Keratinocyte (primary cell): Measurements from ENCODE around the gene AARS2.

Experiments
- EZH2 ChIP-seq: IDR thresholded peaks from one replicate; pipeline ENCODE4 v1.6.1; 2012; ENCODE audit warnings: inconsistent platforms, mild to moderate bottlenecking, low read length, moderate library complexity
- TF ChIP-seq, protein P1 (sequence below), 3 experiments: IDR thresholded peaks in 1 of 3; conservative IDR thresholded peaks in 1 of 3; optimal IDR thresholded peaks in 1 of 3; 2 replicates in 2 of 3; 3 replicates in 1 of 3; pipeline versions ENCODE3 to v1.5.1; 2011; ENCODE audit warnings: low read length in 3 of 3, mild to moderate bottlenecking in 3 of 3, moderate library complexity in 2 of 3, control low read depth in 1 of 3, inconsistent platforms in 1 of 3; ENCODE audit not compliant: insufficient read depth in 2 of 3; ENCODE audit errors: extremely low read depth in 1 of 3

GRCh38 chr6:44301106-44301505, 12.0 kb downstream of the AARS2 start:
- TF ChIP-seq, protein P1, sequence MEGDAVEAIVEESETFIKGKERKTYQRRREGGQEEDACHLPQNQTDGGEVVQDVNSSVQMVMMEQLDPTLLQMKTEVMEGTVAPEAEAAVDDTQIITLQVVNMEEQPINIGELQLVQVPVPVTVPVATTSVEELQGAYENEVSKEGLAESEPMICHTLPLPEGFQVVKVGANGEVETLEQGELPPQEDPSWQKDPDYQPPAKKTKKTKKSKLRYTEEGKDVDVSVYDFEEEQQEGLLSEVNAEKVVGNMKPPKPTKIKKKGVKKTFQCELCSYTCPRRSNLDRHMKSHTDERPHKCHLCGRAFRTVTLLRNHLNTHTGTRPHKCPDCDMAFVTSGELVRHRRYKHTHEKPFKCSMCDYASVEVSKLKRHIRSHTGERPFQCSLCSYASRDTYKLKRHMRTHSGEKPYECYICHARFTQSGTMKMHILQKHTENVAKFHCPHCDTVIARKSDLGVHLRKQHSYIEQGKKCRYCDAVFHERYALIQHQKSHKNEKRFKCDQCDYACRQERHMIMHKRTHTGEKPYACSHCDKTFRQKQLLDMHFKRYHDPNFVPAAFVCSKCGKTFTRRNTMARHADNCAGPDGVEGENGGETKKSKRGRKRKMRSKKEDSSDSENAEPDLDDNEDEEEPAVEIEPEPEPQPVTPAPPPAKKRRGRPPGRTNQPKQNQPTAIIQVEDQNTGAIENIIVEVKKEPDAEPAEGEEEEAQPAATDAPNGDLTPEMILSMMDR (optimal IDR thresholded peaks at IDR 0.05 in 1 of 3, IDR thresholded peaks at IDR 0.05 in 1 of 3, conservative IDR thresholded peaks at IDR 0.05 in 1 of 3; ENCODE audit: extremely low read depth in 1 of 3, insufficient read depth in 2 of 3, low read length in 3 of 3), result no peak
- TF ChIP-seq EZH2, result no peak
